GM12874 (cell line): ENCODE measurements around the gene FAM53A.

Experiments used
- CTCF ChIP-seq: IDR thresholded peaks from 2 replicates; pipeline ENCODE4 v1.5.1; 2011; ENCODE audit warnings: low read depth, mild to moderate bottlenecking, control low read depth, low read length, moderate library complexity; ENCODE audit not compliant: insufficient read depth

The FAM53A gene

GRCh38 chr4:1622956-1623355, 61.2 kb downstream of the FAM53A start:
- TF ChIP-seq CTCF = no peak

- TF ChIP-seq CTCF = no peak
These were observed 61.9 kb downstream of the FAM53A start for GRCh38 chr4:1622238-1622637.

GRCh38 chr4:1621526-1621925, 62.6 kb downstream of the FAM53A start:
- no peak for TF ChIP-seq CTCF

- TF ChIP-seq CTCF = no peak
These were observed 64.9 kb downstream of the FAM53A start for GRCh38 chr4:1619151-1619672.

GRCh38 chr4:1618438-1618837, 65.7 kb downstream of the FAM53A start:
- TF ChIP-seq CTCF = no peak

GRCh38 chr4:1616557-1616930, 67.6 kb downstream of the FAM53A start:
- TF ChIP-seq CTCF = no peak

- TF ChIP-seq CTCF = no peak
These were observed 68.1 kb downstream of the FAM53A start for GRCh38 chr4:1615786-1616556.
